ENCODE data around the gene CCDC134.

GRCh38 chr22:41777749-41778425 is 22.6 kb upstream of the CCDC134 start:
- TF ChIP-seq, protein P1, sequence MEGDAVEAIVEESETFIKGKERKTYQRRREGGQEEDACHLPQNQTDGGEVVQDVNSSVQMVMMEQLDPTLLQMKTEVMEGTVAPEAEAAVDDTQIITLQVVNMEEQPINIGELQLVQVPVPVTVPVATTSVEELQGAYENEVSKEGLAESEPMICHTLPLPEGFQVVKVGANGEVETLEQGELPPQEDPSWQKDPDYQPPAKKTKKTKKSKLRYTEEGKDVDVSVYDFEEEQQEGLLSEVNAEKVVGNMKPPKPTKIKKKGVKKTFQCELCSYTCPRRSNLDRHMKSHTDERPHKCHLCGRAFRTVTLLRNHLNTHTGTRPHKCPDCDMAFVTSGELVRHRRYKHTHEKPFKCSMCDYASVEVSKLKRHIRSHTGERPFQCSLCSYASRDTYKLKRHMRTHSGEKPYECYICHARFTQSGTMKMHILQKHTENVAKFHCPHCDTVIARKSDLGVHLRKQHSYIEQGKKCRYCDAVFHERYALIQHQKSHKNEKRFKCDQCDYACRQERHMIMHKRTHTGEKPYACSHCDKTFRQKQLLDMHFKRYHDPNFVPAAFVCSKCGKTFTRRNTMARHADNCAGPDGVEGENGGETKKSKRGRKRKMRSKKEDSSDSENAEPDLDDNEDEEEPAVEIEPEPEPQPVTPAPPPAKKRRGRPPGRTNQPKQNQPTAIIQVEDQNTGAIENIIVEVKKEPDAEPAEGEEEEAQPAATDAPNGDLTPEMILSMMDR (IDR thresholded peaks at IDR 0.05; ENCODE audit: control extremely low read depth in 1 of 3, insufficient read depth in 1 of 3, low read depth in 1 of 3, low read length in 3 of 3) = no peak
- no peak for TF ChIP-seq CHD2 (IDR thresholded peaks at IDR 0.05; ENCODE audit: low read length)
- TF ChIP-seq EP300 (IDR thresholded peaks at IDR 0.05; ENCODE audit: borderline replicate concordance in 1 of 2, low read depth in 2 of 2, low read length in 2 of 2) = no peak
- TF ChIP-seq MAFK (IDR thresholded peaks at IDR 0.05; ENCODE audit: low read depth, low read length) = no peak
- no peak for TF ChIP-seq EZH2 (IDR thresholded peaks at IDR 0.05; ENCODE audit: low read depth, low read length, severe bottlenecking)
- TF ChIP-seq CREB1 (IDR thresholded peaks at IDR 0.05) = no peak
- TF ChIP-seq FOSL1 (IDR thresholded peaks at IDR 0.05; ENCODE audit: insufficient read depth, low read depth, low read length) = no peak
- TF ChIP-seq RFX5 (IDR thresholded peaks at IDR 0.05; ENCODE audit: borderline replicate concordance, low read depth, low read length) = no peak
- TF ChIP-seq PHF8 (conservative IDR thresholded peaks at IDR 0.05; ENCODE audit: low read depth, low read length) = no peak

Measured in H1 (cell line).